ENCODE results near the gene IKBKE.

- no peak for TF ChIP-seq POLR2A (IDR thresholded peaks at IDR 0.05)
- TF ChIP-seq CTCF (IDR thresholded peaks at IDR 0.05) = no peak
Observed at GRCh38 chr1:206467915-206468314, 2.4 kb upstream of the IKBKE start.

Measured in prostate gland (tissue), 2 donors.